Neural cell (in vitro differentiated cells): Measurements from ENCODE around the gene SLC13A2. TPM values are rescaled to one million over a fixed set of nuclear protein-coding genes. Genes with fewer than 3 reads are reported as not detected.

ENCODE experiments used
- H2AFZ ChIP-seq: fragments of 200-600, 300-800 bp; sonication (generic), shearing (Covaris generic); 2 replicates; pipeline ENCODE4 v1.6.0; 2014; ENCODE audit warnings: low read depth, mild to moderate bottlenecking, antibody characterized with exemption, low read length, moderate library complexity
- H3F3A ChIP-seq: fragments of 200-600 bp; shearing (Covaris generic); 2 replicates; pipeline ENCODE4 v1.6.1; 2016; ENCODE audit warnings: mild to moderate bottlenecking, moderate library complexity, mixed read lengths, antibody characterized with exemption, low read length; ENCODE audit not compliant: insufficient read depth, poor library complexity, severe bottlenecking
- H3K27ac ChIP-seq: fragments of 200-600, 300-800 bp; sonication (generic), shearing (Covaris generic); 2 replicates; pipeline ENCODE4 v1.5.1; 2014; ENCODE audit warnings: mild to moderate bottlenecking, low read length, moderate library complexity
- H3K27me3 ChIP-seq: fragments of 300-800, 200-600 bp; sonication (generic), shearing (Covaris generic); 2 replicates; pipeline ENCODE4 v1.6.0; 2014; ENCODE audit warnings: mild to moderate bottlenecking, low read depth, low read length, moderate library complexity; ENCODE audit not compliant: insufficient read depth
- H3K36me3 ChIP-seq: fragments of 300-800, 200-600 bp; sonication (generic), shearing (Covaris generic); 2 replicates; pipeline ENCODE4 v1.5.1; 2014; ENCODE audit warnings: mild to moderate bottlenecking, antibody characterized with exemption, low read length, moderate library complexity; ENCODE audit not compliant: insufficient read depth
- H3K4me2 ChIP-seq: fragments of 300-800, 200-600 bp; sonication (generic), shearing (Covaris generic); 2 replicates; pipeline ENCODE4 v1.6.0; 2014; ENCODE audit warnings: mild to moderate bottlenecking, low read length
- H3K4me3 ChIP-seq: fragments of 300-800, 200-600 bp; sonication (generic), shearing (Covaris generic); 2 replicates; pipeline ENCODE4 v1.5.1; 2014; ENCODE audit warnings: mild to moderate bottlenecking, low read length, moderate library complexity
- H3K79me2 ChIP-seq: fragments of 200-600 bp; shearing (Covaris generic); replicated peaks from 2 replicates; pipeline ENCODE4 v1.6.0; 2014; ENCODE audit warnings: mild to moderate bottlenecking, low read length, moderate library complexity; ENCODE audit not compliant: insufficient read depth
- H3K9ac ChIP-seq: fragments of 300-800, 200-600 bp; sonication (generic), shearing (Covaris generic); 2 replicates; pipeline ENCODE4 v1.6.1; 2016; ENCODE audit warnings: mild to moderate bottlenecking, low read length, mixed read lengths
- H3K9me2 ChIP-seq: fragments of 200-600 bp; shearing (Covaris generic); 2 replicates; pipeline ENCODE4 v1.6.1; 2016; ENCODE audit warnings: mild to moderate bottlenecking, low read length, mixed read lengths; ENCODE audit not compliant: insufficient read depth
- H3K9me3 ChIP-seq: fragments of 200-600, 300-800 bp; sonication (generic), shearing (Covaris generic); 2 replicates; pipeline ENCODE4 v1.6.1; 2016; ENCODE audit warnings: mild to moderate bottlenecking, mixed run types, low read length, moderate library complexity, mixed read lengths
- H4K20me1 ChIP-seq: fragments of 200-600 bp; shearing (Covaris generic); 2 replicates; pipeline ENCODE4 v1.6.1; 2016; ENCODE audit warnings: mild to moderate bottlenecking, mixed run types; ENCODE audit not compliant: insufficient read depth
- EP300 ChIP-seq: fragments of 450-650 bp; conservative IDR thresholded peaks from 2 replicates; pipeline ENCODE4 v1.6.1; 2014; ENCODE audit warnings: antibody characterized with exemption, mild to moderate bottlenecking, moderate library complexity; ENCODE audit not compliant: poor library complexity, severe bottlenecking
- EZH2 ChIP-seq: fragments of 200-600, 300-800 bp; shearing (Covaris generic), sonication (generic); IDR thresholded peaks from 2 replicates; pipeline ENCODE4 v1.6.1; 2014; ENCODE audit warnings: antibody characterized with exemption, low read length, borderline replicate concordance, mild to moderate bottlenecking; ENCODE audit not compliant: insufficient read depth, poor library complexity, severe bottlenecking
- MXI1 ChIP-seq: fragments of 450-650 bp; conservative IDR thresholded peaks from 2 replicates; pipeline ENCODE4 v1.6.1; 2014; ENCODE audit warnings: antibody characterized with exemption, mild to moderate bottlenecking; ENCODE audit not compliant: poor library complexity, severe bottlenecking
- POLR2AphosphoS5 ChIP-seq: IDR thresholded peaks from 2 replicates; pipeline ENCODE4 v1.6.1; 2012
- RAD21 ChIP-seq: fragments of 450-650 bp; conservative IDR thresholded peaks from 2 replicates; pipeline ENCODE4 v1.6.1; 2014; ENCODE audit warnings: antibody characterized with exemption, mild to moderate bottlenecking, moderate library complexity
- SMC3 ChIP-seq: fragments of 450-650 bp; conservative IDR thresholded peaks from 2 replicates; pipeline ENCODE4 v1.6.1; 2014; ENCODE audit warnings: antibody characterized with exemption, mild to moderate bottlenecking, moderate library complexity; ENCODE audit not compliant: poor library complexity
- TAF1 ChIP-seq: IDR thresholded peaks from 2 replicates; pipeline ENCODE4 v1.6.1; 2012; ENCODE audit warnings: low read depth
- polyA plus RNA-seq: library from polyadenylated mRNA; depleted of rRNA; stranded (reverse); fragments of >200 nt; gene quantifications from 2 replicates; pipeline ENCODE4 v1.2.3, GENCODE V29; 2014
- TF ChIP-seq, protein P1 (sequence below): fragments of 450-650 bp; IDR thresholded peaks from 2 replicates; pipeline ENCODE4 v1.5.1; 2014; ENCODE audit warnings: antibody characterized with exemption, mild to moderate bottlenecking, moderate library complexity; ENCODE audit not compliant: poor library complexity, severe bottlenecking
- TF ChIP-seq, protein P2 (sequence below): IDR thresholded peaks from 2 replicates; pipeline ENCODE4 v1.6.1; 2012; ENCODE audit warnings: borderline replicate concordance

Gene SLC13A2
- polyA plus RNA-seq, 1 donor from 2014 or later: not detected

DNA sequence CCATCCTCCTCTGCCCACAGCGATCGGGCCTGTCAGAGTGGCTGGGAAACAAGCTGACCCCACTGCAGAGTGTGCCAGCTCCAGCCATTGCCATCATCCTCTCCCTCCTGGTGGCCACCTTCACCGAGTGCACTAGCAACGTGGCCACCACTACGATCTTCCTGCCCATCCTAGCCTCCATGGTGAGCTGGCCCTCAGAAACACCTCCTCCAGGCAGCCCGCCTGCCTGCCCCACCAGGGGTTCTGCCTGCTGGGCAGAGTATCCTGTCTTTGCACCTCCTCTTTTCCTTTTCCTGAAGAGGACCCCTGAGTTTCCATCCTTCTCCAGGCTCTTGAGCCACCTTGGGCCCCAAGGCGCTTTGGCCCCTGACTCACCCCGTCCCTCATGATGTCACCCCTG lies 22.2 kb downstream of the SLC13A2 start:
- no peaks in the 10 kb centered on the region for H3K9me3 ChIP-seq
- H3F3A ChIP-seq: no peaks in the 10 kb centered on the region
- no peaks in the 10 kb centered on the region for H3K79me2 ChIP-seq
- no peaks in the 10 kb centered on the region for H3K36me3 ChIP-seq
- no peak overlapping the region for H3K4me2 ChIP-seq
- H3K27me3 ChIP-seq: no peaks in the 10 kb centered on the region
- TF ChIP-seq SMC3 (no peak), EZH2 (no peak), TAF1 (no peak), MXI1 (no peak), RAD21 (no peak), EP300 (no peak), POLR2AphosphoS5 (no peak)
- TF ChIP-seq, protein P1, sequence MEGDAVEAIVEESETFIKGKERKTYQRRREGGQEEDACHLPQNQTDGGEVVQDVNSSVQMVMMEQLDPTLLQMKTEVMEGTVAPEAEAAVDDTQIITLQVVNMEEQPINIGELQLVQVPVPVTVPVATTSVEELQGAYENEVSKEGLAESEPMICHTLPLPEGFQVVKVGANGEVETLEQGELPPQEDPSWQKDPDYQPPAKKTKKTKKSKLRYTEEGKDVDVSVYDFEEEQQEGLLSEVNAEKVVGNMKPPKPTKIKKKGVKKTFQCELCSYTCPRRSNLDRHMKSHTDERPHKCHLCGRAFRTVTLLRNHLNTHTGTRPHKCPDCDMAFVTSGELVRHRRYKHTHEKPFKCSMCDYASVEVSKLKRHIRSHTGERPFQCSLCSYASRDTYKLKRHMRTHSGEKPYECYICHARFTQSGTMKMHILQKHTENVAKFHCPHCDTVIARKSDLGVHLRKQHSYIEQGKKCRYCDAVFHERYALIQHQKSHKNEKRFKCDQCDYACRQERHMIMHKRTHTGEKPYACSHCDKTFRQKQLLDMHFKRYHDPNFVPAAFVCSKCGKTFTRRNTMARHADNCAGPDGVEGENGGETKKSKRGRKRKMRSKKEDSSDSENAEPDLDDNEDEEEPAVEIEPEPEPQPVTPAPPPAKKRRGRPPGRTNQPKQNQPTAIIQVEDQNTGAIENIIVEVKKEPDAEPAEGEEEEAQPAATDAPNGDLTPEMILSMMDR: no peak
- TF ChIP-seq, protein P2, sequence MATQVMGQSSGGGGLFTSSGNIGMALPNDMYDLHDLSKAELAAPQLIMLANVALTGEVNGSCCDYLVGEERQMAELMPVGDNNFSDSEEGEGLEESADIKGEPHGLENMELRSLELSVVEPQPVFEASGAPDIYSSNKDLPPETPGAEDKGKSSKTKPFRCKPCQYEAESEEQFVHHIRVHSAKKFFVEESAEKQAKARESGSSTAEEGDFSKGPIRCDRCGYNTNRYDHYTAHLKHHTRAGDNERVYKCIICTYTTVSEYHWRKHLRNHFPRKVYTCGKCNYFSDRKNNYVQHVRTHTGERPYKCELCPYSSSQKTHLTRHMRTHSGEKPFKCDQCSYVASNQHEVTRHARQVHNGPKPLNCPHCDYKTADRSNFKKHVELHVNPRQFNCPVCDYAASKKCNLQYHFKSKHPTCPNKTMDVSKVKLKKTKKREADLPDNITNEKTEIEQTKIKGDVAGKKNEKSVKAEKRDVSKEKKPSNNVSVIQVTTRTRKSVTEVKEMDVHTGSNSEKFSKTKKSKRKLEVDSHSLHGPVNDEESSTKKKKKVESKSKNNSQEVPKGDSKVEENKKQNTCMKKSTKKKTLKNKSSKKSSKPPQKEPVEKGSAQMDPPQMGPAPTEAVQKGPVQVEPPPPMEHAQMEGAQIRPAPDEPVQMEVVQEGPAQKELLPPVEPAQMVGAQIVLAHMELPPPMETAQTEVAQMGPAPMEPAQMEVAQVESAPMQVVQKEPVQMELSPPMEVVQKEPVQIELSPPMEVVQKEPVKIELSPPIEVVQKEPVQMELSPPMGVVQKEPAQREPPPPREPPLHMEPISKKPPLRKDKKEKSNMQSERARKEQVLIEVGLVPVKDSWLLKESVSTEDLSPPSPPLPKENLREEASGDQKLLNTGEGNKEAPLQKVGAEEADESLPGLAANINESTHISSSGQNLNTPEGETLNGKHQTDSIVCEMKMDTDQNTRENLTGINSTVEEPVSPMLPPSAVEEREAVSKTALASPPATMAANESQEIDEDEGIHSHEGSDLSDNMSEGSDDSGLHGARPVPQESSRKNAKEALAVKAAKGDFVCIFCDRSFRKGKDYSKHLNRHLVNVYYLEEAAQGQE: no peak
- no peak overlapping the region for H3K9ac ChIP-seq
- H2AFZ ChIP-seq: no peak overlapping the region
- H3K4me3 ChIP-seq: no peak overlapping the region
- no peaks in the 10 kb centered on the region for H4K20me1 ChIP-seq
- no peak overlapping the region for H3K27ac ChIP-seq
- H3K9me2 ChIP-seq: no peaks in the 10 kb centered on the region

DNA sequence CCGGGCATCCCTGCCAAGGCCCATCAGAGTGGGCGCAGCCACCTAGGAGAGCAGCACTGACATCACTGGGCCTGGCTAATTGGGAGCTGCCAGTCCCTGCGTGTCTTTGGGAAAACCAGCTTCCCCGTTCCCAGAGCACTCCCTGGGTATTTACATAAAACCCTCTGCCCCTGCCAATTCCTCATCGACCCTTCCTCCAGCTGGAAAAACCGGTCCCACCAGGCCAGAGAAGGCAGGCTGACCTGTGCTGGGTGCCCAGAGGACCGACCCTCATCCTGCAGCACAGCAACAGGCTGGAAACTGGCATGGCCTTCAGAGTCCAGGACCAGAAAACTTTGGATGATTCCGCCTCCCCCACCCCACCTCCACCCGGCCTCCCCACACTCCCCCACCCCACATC lies 24.5 kb downstream of the SLC13A2 start:
- Histone ChIP-seq H2AFZ (no peak overlapping the region), H3K4me2 (no peak overlapping the region), H3K9me2 (no peaks in the 10 kb centered on the region), H3F3A (no peaks in the 10 kb centered on the region), H3K79me2 (no peaks in the 10 kb centered on the region), H3K9me3 (no peaks in the 10 kb centered on the region), H3K9ac (no peak overlapping the region), H3K27me3 (no peaks in the 10 kb centered on the region), H3K4me3 (no peak overlapping the region), H3K27ac (no peak overlapping the region), H3K36me3 (no peaks in the 10 kb centered on the region), H4K20me1 (no peaks in the 10 kb centered on the region)
- TF ChIP-seq EP300 (no peak), EZH2 (no peak), POLR2AphosphoS5 (no peak), TAF1 (no peak), RAD21 (no peak), MXI1 (no peak), SMC3 (no peak)
- TF ChIP-seq, protein P1: no peak
- TF ChIP-seq, protein P2: no peak
